ENCODE data around the gene SMARCAD1. TPM values are rescaled to one million over a fixed set of nuclear protein-coding genes. Genes with fewer than 3 reads are reported as not detected.

SMARCAD1 gene
- total RNA-seq, 3 donors from 2014 or later (not counting 1 experiment from before 2014, with no cell fraction given), result 15.5 to 20.3 (median 15.9) TPM

DNA sequence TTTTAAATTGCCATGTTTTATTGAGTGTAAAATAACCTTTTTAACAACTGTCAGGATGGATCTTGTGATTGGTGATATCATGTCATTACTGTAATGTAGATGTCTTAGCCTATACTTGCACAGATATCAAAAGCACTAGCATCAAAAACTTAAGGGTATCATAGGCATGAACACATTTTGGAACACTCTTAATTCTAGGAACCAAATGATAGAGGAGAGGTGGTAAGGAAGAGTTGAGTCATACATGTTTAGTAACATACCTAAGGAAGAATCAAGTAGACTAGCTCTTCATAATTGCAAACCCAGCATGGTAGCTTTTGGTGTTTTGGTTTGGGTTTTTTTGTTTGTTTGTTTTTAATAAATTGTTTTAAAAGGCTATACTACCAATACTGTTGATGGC is 43.4 kb downstream of the SMARCAD1 start:
- ATAC-seq, result no peak
- DNase-seq, result no peak
- TF ChIP-seq, protein P1, sequence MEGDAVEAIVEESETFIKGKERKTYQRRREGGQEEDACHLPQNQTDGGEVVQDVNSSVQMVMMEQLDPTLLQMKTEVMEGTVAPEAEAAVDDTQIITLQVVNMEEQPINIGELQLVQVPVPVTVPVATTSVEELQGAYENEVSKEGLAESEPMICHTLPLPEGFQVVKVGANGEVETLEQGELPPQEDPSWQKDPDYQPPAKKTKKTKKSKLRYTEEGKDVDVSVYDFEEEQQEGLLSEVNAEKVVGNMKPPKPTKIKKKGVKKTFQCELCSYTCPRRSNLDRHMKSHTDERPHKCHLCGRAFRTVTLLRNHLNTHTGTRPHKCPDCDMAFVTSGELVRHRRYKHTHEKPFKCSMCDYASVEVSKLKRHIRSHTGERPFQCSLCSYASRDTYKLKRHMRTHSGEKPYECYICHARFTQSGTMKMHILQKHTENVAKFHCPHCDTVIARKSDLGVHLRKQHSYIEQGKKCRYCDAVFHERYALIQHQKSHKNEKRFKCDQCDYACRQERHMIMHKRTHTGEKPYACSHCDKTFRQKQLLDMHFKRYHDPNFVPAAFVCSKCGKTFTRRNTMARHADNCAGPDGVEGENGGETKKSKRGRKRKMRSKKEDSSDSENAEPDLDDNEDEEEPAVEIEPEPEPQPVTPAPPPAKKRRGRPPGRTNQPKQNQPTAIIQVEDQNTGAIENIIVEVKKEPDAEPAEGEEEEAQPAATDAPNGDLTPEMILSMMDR (IDR thresholded peaks at IDR 0.05), result no peak
- no peaks in the 10 kb centered on the region for H3K27me3 ChIP-seq (ENCODE audit: control insufficient read depth, insufficient read depth, low read length)
- Mint-ChIP-seq H3K4me1 (peaks cover 0 to 5% of the 10 kb centered on the region in 2 donors), H3K36me3 (peaks cover 29% of the 10 kb centered on the region), H3K27me3 (ENCODE audit: low read depth in 2 of 2) (no peaks in the 10 kb centered on the region), H3K9me3 (no peaks in the 10 kb centered on the region), H3K27ac (no peak overlapping the region), H3K4me3 (no peak overlapping the region)
- no peak overlapping the region for H3K27ac ChIP-seq (ENCODE audit: low read length)
- H3K36me3 ChIP-seq (ENCODE audit: control insufficient read depth, insufficient read depth, low read length), result peaks cover 40% of the 10 kb centered on the region
- no peak overlapping the region for H3K4me3 ChIP-seq (ENCODE audit: low read length)
- H3K9me3 ChIP-seq (ENCODE audit: control insufficient read depth, insufficient read depth, low read length), result no peaks in the 10 kb centered on the region
- H3K4me1 ChIP-seq (ENCODE audit: control insufficient read depth, insufficient read depth, low read length), result no peaks in the 10 kb centered on the region
- intact Hi-C loops (cut with micrococcal nuclease), result no loop called here

DNA sequence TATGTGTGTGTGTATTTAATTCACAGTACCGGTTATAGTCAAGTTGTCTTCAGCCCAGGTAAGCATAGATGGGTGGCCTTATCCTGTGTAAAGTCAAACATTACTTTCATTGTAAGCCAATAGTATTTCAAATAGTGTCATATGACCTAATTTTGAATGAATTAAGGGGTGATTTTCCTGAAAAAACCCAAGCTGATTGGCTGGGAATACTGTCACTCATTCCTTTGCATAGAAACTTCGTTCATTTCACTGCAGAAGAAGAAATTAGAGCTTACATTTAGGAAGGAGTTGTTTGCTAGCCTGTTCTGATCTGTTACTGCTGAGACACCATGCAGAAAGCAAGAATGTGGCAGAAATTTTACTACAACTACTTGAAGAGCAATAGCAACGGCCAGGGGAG is 45.4 kb downstream of the SMARCAD1 start:
- no peak overlapping the region for H3K27ac ChIP-seq (ENCODE audit: low read length)
- intact Hi-C loops (cut with micrococcal nuclease), result no loop called here
- Mint-ChIP-seq H3K27ac (no peak overlapping the region), H3K27me3 (ENCODE audit: low read depth in 2 of 2) (no peaks in the 10 kb centered on the region), H3K4me1 (peaks cover 0 to 5% of the 10 kb centered on the region in 2 donors), H3K9me3 (no peaks in the 10 kb centered on the region), H3K4me3 (no peak overlapping the region), H3K36me3 (peaks cover 25% of the 10 kb centered on the region)
- H3K4me1 ChIP-seq (ENCODE audit: control insufficient read depth, insufficient read depth, low read length), result no peaks in the 10 kb centered on the region
- DNase-seq (no peak), ATAC-seq (no peak)
- TF ChIP-seq, protein P1 (IDR thresholded peaks at IDR 0.05), result no peak
- H3K4me3 ChIP-seq (ENCODE audit: low read length), result no peak overlapping the region
- no peaks in the 10 kb centered on the region for H3K27me3 ChIP-seq (ENCODE audit: control insufficient read depth, insufficient read depth, low read length)
- 95% methylated on average over 2 of the region's 3 CpGs for WGBS (ENCODE audit: insufficient coverage)
- no peaks in the 10 kb centered on the region for H3K9me3 ChIP-seq (ENCODE audit: control insufficient read depth, insufficient read depth, low read length)
- H3K36me3 ChIP-seq (ENCODE audit: control insufficient read depth, insufficient read depth, low read length), result peaks cover 34% of the 10 kb centered on the region

DNA sequence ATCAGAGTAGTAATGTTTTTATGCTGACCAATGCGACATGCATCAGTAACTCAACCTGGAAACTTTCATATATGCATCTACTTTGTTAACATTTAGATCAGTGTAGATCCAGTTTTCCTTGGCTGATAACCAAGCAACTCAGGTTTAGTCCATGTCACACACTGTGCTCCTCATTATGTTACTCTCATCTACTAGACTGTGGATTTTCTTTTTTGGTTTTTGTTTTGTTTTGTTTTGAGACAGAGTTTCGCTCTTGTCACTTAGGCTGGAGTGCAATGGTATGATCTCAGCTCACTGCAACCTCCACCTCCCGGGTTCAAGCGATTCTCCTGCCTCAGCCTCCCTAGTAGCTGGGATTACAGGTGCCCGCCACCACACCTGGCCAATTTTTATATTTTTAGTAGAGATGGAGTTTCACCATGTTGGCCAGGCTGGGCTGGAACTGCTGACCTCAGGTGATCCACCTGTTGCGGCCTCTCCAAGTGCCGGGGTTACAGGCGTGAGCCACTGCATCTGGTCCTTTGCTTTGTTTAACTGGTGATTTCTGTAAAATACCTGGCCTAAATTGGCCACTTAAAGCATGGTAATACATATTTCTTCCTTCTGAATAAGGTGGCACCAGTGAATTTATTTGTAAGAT is 48.6 kb downstream of the SMARCAD1 start:
- no peaks in the 10 kb centered on the region for H3K27me3 ChIP-seq (ENCODE audit: control insufficient read depth, insufficient read depth, low read length)
- peaks cover 24% of the 10 kb centered on the region for H3K36me3 ChIP-seq (ENCODE audit: control insufficient read depth, insufficient read depth, low read length)
- no peaks in the 10 kb centered on the region for H3K9me3 ChIP-seq (ENCODE audit: control insufficient read depth, insufficient read depth, low read length)
- H3K4me3 Mint-ChIP-seq, result no peak overlapping the region
- ATAC-seq (no peak), DNase-seq (no peak)
- 96% methylated on average over 6 of the region's 8 CpGs for WGBS (ENCODE audit: insufficient coverage)
- no peaks in the 10 kb centered on the region for H3K4me1 Mint-ChIP-seq
- H3K27me3 Mint-ChIP-seq (ENCODE audit: low read depth in 2 of 2), result no peaks in the 10 kb centered on the region
- no peaks in the 10 kb centered on the region for H3K9me3 Mint-ChIP-seq
- H3K36me3 Mint-ChIP-seq, result peaks cover 17% of the 10 kb centered on the region
- intact Hi-C loops (cut with micrococcal nuclease), result no loop called here
- H3K27ac ChIP-seq (ENCODE audit: low read length), result no peak overlapping the region
- peak overlapping the region in 1 of 2 donors; percentile 21 for H3K27ac Mint-ChIP-seq
- H3K4me3 ChIP-seq (ENCODE audit: low read length), result no peak overlapping the region
- TF ChIP-seq, protein P1 (IDR thresholded peaks at IDR 0.05), result no peak
- no peaks in the 10 kb centered on the region for H3K4me1 ChIP-seq (ENCODE audit: control insufficient read depth, insufficient read depth, low read length)

DNA sequence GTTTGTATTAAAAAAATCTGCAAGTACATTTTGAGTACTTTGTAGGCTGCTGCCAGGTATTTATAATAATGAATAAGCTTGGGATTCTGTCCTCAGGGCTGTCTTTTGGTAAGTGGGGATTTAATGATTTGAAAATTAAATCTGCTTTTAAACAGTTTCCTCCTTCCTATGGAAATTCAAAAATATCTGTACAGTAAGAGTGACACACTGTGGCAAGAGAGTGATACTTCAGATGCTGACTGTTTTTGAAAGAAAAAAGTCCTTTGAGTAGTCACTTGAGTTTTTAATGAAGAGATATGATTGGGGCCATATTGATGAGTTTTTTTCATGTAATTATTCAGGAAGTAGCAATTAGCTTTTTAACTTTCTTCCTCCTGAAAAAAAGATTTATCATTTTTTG is 49.2 kb downstream of the SMARCAD1 start:
- H3K36me3 ChIP-seq (ENCODE audit: control insufficient read depth, insufficient read depth, low read length), result peaks cover 21% of the 10 kb centered on the region
- no peaks in the 10 kb centered on the region for H3K9me3 Mint-ChIP-seq

More for the DNA sequence above, 49.2 kb downstream of the SMARCAD1 start:
- intact Hi-C loops (cut with micrococcal nuclease), result no loop called here
- no peaks in the 10 kb centered on the region for H3K27me3 Mint-ChIP-seq (ENCODE audit: low read depth in 2 of 2)
- ATAC-seq (no peak), DNase-seq (peak in 1 of 2 donors; percentile 3)
- H3K36me3 Mint-ChIP-seq, result peaks cover 19% of the 10 kb centered on the region
- no peak overlapping the region for H3K4me3 ChIP-seq (ENCODE audit: low read length)
- no peak overlapping the region for H3K27ac ChIP-seq (ENCODE audit: low read length)
- TF ChIP-seq, protein P1 (IDR thresholded peaks at IDR 0.05), result no peak
- H3K27me3 ChIP-seq (ENCODE audit: control insufficient read depth, insufficient read depth, low read length), result no peaks in the 10 kb centered on the region
- H3K4me3 Mint-ChIP-seq, result no peak overlapping the region
- peak overlapping the region in 1 of 2 donors; percentile 21 for H3K27ac Mint-ChIP-seq
- no peaks in the 10 kb centered on the region for H3K4me1 ChIP-seq (ENCODE audit: control insufficient read depth, insufficient read depth, low read length)
- peaks cover 0 to under 1% of the 10 kb centered on the region in 2 donors for H3K4me1 Mint-ChIP-seq
- no peaks in the 10 kb centered on the region for H3K9me3 ChIP-seq (ENCODE audit: control insufficient read depth, insufficient read depth, low read length)
